GM13977 (cell line): ENCODE results near the gene CARNS1.

Source experiments
- DNase-seq: peaks from one replicate; pipeline ENCODE4 v3.0.0; 2012; ENCODE audit warnings: low spot score
- in situ Hi-C: fragments of 300-500 bp; cut with MboI; formaldehyde crosslinking; loops from one replicate; pipeline ENCODE4 v1.12.0; 2022; ENCODE audit warnings: low sequenced_read_pairs, low pct_unique_long_range_greater_than_20kb, mixed read lengths, inconsistent platforms; ENCODE audit not compliant: unreplicated experiment
- TF ChIP-seq, protein P1 (sequence below): IDR thresholded peaks from 2 replicates; pipeline ENCODE4 v1.5.1; 2012; ENCODE audit warnings: mild to moderate bottlenecking, control low read depth; ENCODE audit not compliant: insufficient read depth; ENCODE audit errors: extremely low read depth, missing control alignments

The CARNS1 gene

DNA sequence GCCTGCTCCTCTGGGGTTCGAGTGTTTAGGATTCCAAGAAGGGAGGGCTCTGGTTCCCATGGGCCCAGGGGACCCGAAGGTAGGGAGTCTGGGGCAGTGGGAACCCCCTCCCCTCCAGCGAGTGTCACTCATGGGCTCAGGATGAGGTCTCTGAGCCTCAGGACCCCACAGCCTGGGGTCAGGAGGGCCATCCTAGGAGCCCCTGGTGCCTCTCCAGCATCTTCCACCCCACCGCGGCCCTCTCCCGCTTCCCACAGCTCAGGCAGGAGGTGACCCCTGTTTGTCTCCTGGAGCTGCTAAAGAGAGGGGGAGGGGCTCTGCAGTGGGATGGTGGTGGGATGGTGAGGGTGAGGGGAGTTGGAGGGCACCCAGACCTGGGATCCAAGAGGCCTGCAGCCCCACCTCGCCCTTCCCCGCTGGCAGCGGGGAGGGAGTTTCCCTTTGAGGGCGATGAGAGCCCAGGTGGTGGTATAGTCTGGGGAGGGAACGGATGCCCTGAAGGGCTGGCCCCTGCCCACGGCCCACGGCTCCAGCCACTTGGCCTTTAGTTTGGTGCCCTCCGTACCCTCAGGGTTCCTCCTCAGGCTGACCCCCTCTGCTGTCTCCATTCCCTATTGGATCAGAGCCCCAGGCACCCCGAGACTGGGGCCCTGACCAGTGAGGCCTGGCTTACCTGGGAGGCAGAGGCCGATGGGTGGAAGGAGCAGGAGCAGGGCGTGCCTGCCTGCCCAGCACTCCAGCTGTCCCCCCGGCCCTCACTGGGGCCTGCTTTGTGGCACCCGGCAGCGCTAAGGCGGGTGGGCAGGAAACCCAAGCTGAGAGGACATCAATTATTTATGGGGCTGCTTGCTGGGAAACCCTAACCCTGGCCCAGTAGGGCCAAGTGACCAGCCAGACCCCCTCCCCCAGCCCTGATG, 38.6 kb downstream of the CARNS1 start:
- no peak for DNase-seq
- in situ Hi-C loops: no loop called here
- TF ChIP-seq, protein P1, sequence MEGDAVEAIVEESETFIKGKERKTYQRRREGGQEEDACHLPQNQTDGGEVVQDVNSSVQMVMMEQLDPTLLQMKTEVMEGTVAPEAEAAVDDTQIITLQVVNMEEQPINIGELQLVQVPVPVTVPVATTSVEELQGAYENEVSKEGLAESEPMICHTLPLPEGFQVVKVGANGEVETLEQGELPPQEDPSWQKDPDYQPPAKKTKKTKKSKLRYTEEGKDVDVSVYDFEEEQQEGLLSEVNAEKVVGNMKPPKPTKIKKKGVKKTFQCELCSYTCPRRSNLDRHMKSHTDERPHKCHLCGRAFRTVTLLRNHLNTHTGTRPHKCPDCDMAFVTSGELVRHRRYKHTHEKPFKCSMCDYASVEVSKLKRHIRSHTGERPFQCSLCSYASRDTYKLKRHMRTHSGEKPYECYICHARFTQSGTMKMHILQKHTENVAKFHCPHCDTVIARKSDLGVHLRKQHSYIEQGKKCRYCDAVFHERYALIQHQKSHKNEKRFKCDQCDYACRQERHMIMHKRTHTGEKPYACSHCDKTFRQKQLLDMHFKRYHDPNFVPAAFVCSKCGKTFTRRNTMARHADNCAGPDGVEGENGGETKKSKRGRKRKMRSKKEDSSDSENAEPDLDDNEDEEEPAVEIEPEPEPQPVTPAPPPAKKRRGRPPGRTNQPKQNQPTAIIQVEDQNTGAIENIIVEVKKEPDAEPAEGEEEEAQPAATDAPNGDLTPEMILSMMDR: no peak

DNA sequence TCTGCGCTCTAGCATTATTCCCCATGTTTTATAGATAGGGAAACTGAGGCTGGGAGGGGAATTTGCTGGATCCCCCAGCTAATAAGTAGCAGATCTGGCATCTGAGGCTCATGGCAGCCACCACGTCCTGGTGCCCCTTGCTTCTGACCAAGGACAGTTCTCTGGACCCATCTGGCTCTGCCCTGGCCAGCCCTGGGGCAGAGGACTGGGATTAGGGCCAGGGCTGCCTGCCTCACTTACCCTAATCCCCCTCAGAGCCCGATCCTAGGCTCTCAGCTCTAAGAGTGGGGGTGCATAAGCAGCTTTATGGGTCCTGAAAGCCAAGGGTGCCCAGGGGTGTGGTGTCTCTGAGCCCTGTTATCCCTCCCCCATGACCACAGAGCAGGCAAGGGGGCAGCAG, 39.6 kb downstream of the CARNS1 start, which contains the start of gene CABP4:
Gene CABP4 (plus strand): TSS at position 301 of the 400 bp plus-strand sequence. CDS start 70 bp downstream, at position 371.
- in situ Hi-C loops: no loop called here
- DNase-seq: no peak
- TF ChIP-seq, protein P1: no peak

- TF ChIP-seq, protein P1: no peak
- in situ Hi-C loops: no loop called here
- DNase-seq: no peak
These were observed 40.7 kb downstream of the CARNS1 start for GRCh38 chr11:67456068-67456705.

DNA sequence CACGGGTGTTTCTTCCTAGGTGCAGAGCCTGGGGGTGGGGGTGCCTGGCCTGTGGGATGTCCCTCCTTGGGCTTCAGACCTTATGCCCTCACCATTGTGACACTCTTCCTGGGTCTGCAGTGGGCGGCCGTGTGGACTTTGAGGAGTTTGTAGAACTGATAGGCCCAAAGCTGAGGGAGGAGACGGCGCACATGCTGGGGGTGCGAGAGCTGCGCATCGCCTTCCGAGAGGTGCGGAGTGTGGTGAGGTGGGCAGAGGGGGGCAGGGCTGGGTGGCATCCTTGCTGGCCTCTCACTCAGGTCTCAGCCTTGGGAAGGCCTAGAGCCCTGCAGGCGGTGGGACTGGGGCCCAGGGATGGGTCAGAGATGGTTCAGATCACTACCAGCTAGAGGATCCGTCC, 42.0 kb downstream of the CARNS1 start:
- no peak for DNase-seq
- TF ChIP-seq, protein P1: no peak

GRCh38 chr11:67458266-67458665, 42.8 kb downstream of the CARNS1 start:
- TF ChIP-seq, protein P1: no peak
- no peak for DNase-seq
- in situ Hi-C loops: no loop called here

More for the DNA sequence above, 42.0 kb downstream of the CARNS1 start:
- in situ Hi-C loops: no loop called here

DNA sequence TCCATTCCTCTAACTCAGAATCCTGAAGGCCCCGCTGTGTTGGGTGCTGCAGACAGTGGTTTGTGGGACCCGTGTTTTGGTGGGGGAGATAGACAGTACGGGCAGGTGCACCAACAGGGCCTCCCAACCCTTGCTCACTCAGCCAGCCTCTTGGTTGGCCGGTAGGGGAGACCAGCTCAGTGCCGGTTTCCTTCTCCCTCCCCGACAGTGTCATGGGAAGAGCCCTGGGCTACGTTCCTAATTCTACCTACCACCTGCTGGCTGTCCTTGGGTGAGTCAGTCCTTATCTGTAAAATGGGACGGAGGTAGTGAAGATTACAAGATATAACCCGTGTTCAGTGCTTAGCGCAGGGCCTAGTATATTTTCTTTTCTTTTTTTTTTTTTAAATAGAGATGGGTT, 47.7 kb downstream of the CARNS1 start:
- TF ChIP-seq, protein P1: no peak
- in situ Hi-C loops: loop anchor here (10.0 kb wide), 1 partner anchor 58 kb away; the partner anchor contains the start of genes PPP1CA and TBC1D10C

More for the DNA sequence above, 47.7 kb downstream of the CARNS1 start:
- DNase-seq: no peak
